SK-N-SH treated with all-trans-retinoic acid at 6 μM for 48 hours (cell line): ENCODE results near the gene ASIC1.

ENCODE experiments used
- ATAC-seq: fragments of 200-7000 bp; cut with Tn5 transposase; 3 replicates; pipeline ENCODE4 v1.9.1; 2020; ENCODE audit warnings: mild to moderate bottlenecking, moderate library complexity
- ARNTL ChIP-seq: fragments of 450-650 bp; formaldehyde crosslinking; IDR thresholded peaks from 2 replicates; pipeline ENCODE4 v1.5.0; 2020; ENCODE audit warnings: low read depth, mild to moderate bottlenecking, moderate library complexity, borderline replicate concordance
- CREB5 ChIP-seq: fragments of 250-450 bp; sonication (Bioruptor Pico); IDR thresholded peaks from 2 replicates; pipeline ENCODE4 v1.5.1; 2020; ENCODE audit warnings: low read depth, mild to moderate bottlenecking, moderate library complexity
- CSDC2 ChIP-seq: fragments of 250-450 bp; sonication (Bioruptor Pico); IDR thresholded peaks from 2 replicates; pipeline ENCODE4 v1.5.0; 2020; ENCODE audit warnings: mild to moderate bottlenecking, moderate library complexity
- ESRRG ChIP-seq: fragments of 250-450 bp; sonication (Bioruptor Pico); IDR thresholded peaks from 2 replicates; pipeline ENCODE4 v1.6.1; 2021; ENCODE audit warnings: mild to moderate bottlenecking
- GLIS3 ChIP-seq: fragments of 250-450 bp; sonication (Bioruptor Pico); IDR thresholded peaks from 2 replicates; pipeline ENCODE4 v1.5.0; 2020; ENCODE audit warnings: mild to moderate bottlenecking, moderate library complexity
- ISL1 ChIP-seq: fragments of 250-450 bp; sonication (Bioruptor Pico); IDR thresholded peaks from 2 replicates; pipeline ENCODE4 v2.1.2; 2022; ENCODE audit warnings: mild to moderate bottlenecking, moderate library complexity
- OSR1 ChIP-seq: fragments of 250-450 bp; sonication (Bioruptor Pico); IDR thresholded peaks from 2 replicates; pipeline ENCODE4 v1.8.0; 2022; ENCODE audit warnings: moderate library complexity, mild to moderate bottlenecking, inconsistent platforms
- RARB ChIP-seq: fragments of 250-450 bp; sonication (Bioruptor Pico); IDR thresholded peaks from 2 replicates; pipeline ENCODE4 v1.8.0; 2021; ENCODE audit warnings: mild to moderate bottlenecking, moderate library complexity
- TCF4 ChIP-seq: fragments of 250-450 bp; sonication (Bioruptor Pico); IDR thresholded peaks from 2 replicates; pipeline ENCODE4 v1.8.0; 2021; ENCODE audit warnings: mild to moderate bottlenecking, moderate library complexity, borderline replicate concordance
- TOX ChIP-seq: fragments of 250-450 bp; sonication (Bioruptor Pico); IDR thresholded peaks from 2 replicates; pipeline ENCODE4 v1.8.0; 2021; ENCODE audit warnings: mild to moderate bottlenecking, moderate library complexity, borderline replicate concordance
- ZC3H10 ChIP-seq: fragments of 250-450 bp; sonication (Bioruptor Pico); IDR thresholded peaks from 2 replicates; pipeline ENCODE4 v1.5.1; 2021; ENCODE audit warnings: mild to moderate bottlenecking, moderate library complexity
- ZFP30 ChIP-seq: fragments of 450-650 bp; formaldehyde crosslinking; IDR thresholded peaks from 2 replicates; pipeline ENCODE4 v1.5.0; 2022; ENCODE audit warnings: mild to moderate bottlenecking, moderate library complexity
- ZNF565 ChIP-seq: fragments of 450-650 bp; formaldehyde crosslinking; conservative IDR thresholded peaks from 2 replicates; pipeline ENCODE4 v1.5.0; 2020; ENCODE audit warnings: low read depth, mild to moderate bottlenecking, moderate library complexity
- TF ChIP-seq, protein P1 (sequence below): fragments of 250-450 bp; sonication (Bioruptor Pico); IDR thresholded peaks from 2 replicates; pipeline ENCODE4 v1.5.0; 2020; ENCODE audit warnings: mild to moderate bottlenecking, moderate library complexity
- TF ChIP-seq, protein P2 (sequence below): fragments of 250-450 bp; sonication (Bioruptor Pico); IDR thresholded peaks from 2 replicates; pipeline ENCODE4 v1.8.0; 2021; ENCODE audit warnings: low read depth, mild to moderate bottlenecking, moderate library complexity, borderline replicate concordance
- TF ChIP-seq, protein P3 (sequence below): fragments of 250-450 bp; sonication (Bioruptor Pico); IDR thresholded peaks from 2 replicates; pipeline ENCODE4 v1.8.0; 2020; ENCODE audit warnings: mild to moderate bottlenecking, moderate library complexity, borderline replicate concordance

Gene ASIC1

DNA sequence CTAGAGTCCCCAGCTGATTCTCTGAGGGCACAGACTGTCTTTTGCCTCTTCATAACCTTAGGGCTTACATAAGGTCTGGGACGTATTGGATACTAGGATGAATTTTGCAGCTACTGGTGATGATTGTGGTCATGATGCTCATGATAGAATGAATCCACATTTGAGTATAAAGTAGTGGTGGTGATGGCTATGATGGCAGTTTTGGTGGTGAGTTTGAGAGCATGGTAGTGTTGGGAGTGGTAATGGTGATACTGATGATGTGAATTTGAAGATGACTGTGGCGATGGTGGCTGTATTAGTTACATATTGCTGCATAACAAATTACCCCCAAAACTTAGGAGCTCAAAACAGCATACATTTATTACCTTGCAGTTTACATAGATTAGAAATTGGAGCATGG, 14.1 kb upstream of the ASIC1 start:
- TF ChIP-seq RARB: no peak
- TF ChIP-seq, protein P1, sequence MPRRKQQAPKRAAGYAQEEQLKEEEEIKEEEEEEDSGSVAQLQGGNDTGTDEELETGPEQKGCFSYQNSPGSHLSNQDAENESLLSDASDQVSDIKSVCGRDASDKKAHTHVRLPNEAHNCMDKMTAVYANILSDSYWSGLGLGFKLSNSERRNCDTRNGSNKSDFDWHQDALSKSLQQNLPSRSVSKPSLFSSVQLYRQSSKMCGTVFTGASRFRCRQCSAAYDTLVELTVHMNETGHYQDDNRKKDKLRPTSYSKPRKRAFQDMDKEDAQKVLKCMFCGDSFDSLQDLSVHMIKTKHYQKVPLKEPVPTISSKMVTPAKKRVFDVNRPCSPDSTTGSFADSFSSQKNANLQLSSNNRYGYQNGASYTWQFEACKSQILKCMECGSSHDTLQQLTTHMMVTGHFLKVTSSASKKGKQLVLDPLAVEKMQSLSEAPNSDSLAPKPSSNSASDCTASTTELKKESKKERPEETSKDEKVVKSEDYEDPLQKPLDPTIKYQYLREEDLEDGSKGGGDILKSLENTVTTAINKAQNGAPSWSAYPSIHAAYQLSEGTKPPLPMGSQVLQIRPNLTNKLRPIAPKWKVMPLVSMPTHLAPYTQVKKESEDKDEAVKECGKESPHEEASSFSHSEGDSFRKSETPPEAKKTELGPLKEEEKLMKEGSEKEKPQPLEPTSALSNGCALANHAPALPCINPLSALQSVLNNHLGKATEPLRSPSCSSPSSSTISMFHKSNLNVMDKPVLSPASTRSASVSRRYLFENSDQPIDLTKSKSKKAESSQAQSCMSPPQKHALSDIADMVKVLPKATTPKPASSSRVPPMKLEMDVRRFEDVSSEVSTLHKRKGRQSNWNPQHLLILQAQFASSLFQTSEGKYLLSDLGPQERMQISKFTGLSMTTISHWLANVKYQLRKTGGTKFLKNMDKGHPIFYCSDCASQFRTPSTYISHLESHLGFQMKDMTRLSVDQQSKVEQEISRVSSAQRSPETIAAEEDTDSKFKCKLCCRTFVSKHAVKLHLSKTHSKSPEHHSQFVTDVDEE (CRISPR knock-in tag): no peak
- no peak for TF ChIP-seq TOX (CRISPR knock-in tag)
- no peak for TF ChIP-seq ISL1
- TF ChIP-seq TCF4 (CRISPR knock-in tag): no peak
- no peak for TF ChIP-seq ZC3H10
- TF ChIP-seq, all 23 proteins: peak for 0
- ATAC-seq: no peak

DNA sequence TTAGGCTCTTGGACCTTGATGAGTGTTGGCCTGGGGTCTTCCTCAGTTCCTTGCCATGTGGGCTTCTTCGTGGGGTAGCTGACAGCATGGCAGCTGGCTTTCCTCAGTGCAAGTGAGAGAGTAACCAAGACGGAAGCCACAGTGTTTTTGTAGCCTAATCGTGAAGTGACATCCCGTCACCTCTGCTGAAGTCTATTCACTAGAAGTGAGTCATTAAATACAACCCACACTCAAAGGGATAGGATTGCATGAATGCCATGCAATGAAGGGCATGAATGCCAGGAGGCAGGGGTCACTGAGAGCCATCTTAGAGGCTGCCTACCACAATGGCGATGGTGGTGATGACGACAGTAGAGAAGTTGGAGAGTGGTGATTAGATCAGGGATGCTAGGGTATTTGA, 13.5 kb upstream of the ASIC1 start:
- no peak for ATAC-seq
- no peak for TF ChIP-seq GLIS3
- TF ChIP-seq, protein P1 (CRISPR knock-in tag): no peak
- TF ChIP-seq CSDC2 (CRISPR knock-in tag): no peak

DNA sequence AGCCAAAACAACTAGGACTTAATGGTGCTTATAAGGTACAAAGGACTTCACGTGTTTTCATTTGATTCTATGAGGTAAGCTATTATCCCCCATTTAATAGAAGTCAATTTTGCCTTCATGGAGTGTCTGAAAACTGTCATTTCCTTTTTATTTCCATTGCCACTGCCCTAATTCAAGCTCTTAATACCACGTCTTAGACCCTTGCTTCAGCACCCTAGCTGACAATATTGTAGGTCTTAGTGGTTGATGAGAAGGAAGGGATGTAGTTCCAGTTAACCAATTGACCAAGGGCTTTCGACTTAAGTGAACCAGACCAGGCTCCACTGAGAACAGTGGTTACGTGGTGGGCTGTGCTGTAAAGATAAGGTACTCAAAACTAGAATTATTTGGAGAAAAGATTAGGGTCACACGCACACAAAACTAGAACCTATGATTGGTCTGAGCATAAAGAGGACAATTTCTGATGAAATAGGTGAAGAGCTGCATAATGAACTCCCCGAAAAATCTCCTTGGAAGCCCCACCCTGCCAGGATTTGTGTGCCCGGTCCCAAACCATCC, 9.6 kb upstream of the ASIC1 start:
- no peak for TF ChIP-seq ZFP30
- TF ChIP-seq, protein P2, sequence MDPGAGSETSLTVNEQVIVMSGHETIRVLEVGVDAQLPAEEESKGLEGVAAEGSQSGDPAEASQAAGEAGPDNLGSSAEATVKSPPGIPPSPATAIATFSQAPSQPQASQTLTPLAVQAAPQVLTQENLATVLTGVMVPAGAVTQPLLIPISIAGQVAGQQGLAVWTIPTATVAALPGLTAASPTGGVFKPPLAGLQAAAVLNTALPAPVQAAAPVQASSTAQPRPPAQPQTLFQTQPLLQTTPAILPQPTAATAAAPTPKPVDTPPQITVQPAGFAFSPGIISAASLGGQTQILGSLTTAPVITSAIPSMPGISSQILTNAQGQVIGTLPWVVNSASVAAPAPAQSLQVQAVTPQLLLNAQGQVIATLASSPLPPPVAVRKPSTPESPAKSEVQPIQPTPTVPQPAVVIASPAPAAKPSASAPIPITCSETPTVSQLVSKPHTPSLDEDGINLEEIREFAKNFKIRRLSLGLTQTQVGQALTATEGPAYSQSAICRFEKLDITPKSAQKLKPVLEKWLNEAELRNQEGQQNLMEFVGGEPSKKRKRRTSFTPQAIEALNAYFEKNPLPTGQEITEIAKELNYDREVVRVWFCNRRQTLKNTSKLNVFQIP (CRISPR knock-in tag): no peak
- no peak for TF ChIP-seq CSDC2 (CRISPR knock-in tag)
- no peak for TF ChIP-seq RARB
- no peak for TF ChIP-seq ZNF565 (CRISPR knock-in tag)
- no peak for TF ChIP-seq CREB5 (CRISPR knock-in tag)
- TF ChIP-seq ZC3H10: no peak
- no peak for TF ChIP-seq GLIS3
- TF ChIP-seq OSR1 (CRISPR knock-in tag): no peak
- TF ChIP-seq ESRRG (CRISPR knock-in tag): no peak
- no peak for TF ChIP-seq ARNTL (CRISPR knock-in tag)
- TF ChIP-seq, protein P3, sequence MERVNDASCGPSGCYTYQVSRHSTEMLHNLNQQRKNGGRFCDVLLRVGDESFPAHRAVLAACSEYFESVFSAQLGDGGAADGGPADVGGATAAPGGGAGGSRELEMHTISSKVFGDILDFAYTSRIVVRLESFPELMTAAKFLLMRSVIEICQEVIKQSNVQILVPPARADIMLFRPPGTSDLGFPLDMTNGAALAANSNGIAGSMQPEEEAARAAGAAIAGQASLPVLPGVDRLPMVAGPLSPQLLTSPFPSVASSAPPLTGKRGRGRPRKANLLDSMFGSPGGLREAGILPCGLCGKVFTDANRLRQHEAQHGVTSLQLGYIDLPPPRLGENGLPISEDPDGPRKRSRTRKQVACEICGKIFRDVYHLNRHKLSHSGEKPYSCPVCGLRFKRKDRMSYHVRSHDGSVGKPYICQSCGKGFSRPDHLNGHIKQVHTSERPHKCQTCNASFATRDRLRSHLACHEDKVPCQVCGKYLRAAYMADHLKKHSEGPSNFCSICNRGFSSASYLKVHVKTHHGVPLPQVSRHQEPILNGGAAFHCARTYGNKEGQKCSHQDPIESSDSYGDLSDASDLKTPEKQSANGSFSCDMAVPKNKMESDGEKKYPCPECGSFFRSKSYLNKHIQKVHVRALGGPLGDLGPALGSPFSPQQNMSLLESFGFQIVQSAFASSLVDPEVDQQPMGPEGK (CRISPR knock-in tag): no peak
- ATAC-seq: no peak
